ENCODE data around the gene CASKIN1.

DNA sequence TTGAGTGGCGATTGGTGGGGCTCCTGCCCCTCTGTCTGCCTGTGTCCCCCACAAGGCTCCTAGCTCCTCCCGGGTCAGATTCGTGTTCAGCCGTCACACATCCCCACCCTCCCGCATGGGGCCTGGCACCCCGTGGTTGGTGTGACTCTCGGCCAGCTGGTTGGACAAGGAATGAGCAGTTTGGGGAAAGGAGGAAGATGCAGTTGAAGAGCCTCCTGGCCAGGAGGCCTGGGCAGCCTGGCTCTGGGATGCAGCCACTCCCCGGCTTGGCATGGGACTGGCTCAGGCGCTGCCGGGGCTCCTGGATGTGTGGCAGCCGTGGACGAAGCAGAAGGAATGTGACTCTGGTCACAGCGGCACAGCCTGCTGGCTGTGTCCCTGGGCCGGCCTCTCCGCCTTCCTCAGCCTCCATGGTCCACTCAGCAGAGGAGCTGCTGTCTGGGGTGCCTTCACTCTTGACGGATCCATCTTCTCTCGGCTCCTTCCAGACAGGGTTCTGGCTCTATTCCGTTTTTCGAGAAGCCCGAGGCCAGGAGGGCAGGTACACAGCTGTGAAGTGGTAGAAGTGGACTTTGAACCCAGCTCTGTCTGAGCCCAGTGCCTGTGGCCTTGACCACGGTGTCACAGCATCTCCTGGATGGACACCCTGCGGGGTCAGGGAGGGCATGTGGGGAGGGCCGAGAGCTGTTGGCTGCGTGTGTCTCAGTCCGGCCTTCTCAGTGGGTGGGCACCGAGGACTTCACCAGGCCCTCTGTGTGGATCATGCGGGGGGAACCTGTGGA lies 38.7 kb downstream of the CASKIN1 start:
- TF ChIP-seq EZH2 (IDR thresholded peaks at IDR 0.05) (no peak), POLR2AphosphoS5 (IDR thresholded peaks at IDR 0.05; ENCODE audit: borderline replicate concordance, low read depth, low read length) (no peak), FOXP2 (optimal IDR thresholded peaks at IDR 0.05; ENCODE audit: control extremely low read depth, extremely low read length, insufficient read depth) (no peak)
